HL-60 (cell line): Measurements from ENCODE around the gene CUL1.

Source experiments
- CTCF ChIP-seq: IDR thresholded peaks from one replicate; pipeline ENCODE4 v1.5.1; 2011; ENCODE audit warnings: low read length, control low read depth, inconsistent platforms; ENCODE audit not compliant: insufficient read depth
- POLR2AphosphoS5 ChIP-seq: IDR thresholded peaks from 2 replicates; pipeline ENCODE4 v1.6.1; 2012; ENCODE audit warnings: low read depth
- REST ChIP-seq: IDR thresholded peaks from 2 replicates; pipeline ENCODE4 v1.6.1; 2012; ENCODE audit warnings: low read depth; ENCODE audit not compliant: insufficient replicate concordance

- TF ChIP-seq CTCF (no peak), POLR2AphosphoS5 (no peak), REST (no peak)
Measured at GRCh38 chr7:148790131-148790726, 91.5 kb downstream of the CUL1 start.
